RWPE2 (cell line): ENCODE data around the gene CFAP74.

ENCODE experiments used
- ATAC-seq: fragments of 200-7000 bp; cut with Tn5 transposase; 3 replicates; pipeline ENCODE4 v1.9.1; 2021; ENCODE audit warnings: low read depth
- DNase-seq: peaks from one replicate; pipeline ENCODE4 v3.0.0-alpha.2; 2020; ENCODE audit warnings: low spot score
- H3K27ac ChIP-seq: fragments of 450-650 bp; 2 replicates; pipeline ENCODE4 v1.5.1; 2017; ENCODE audit warnings: mild to moderate bottlenecking; ENCODE audit not compliant: poor library complexity, severe bottlenecking
- H3K27me3 ChIP-seq: fragments of 250-450 bp; sonication (Bioruptor Pico); 2 replicates; pipeline ENCODE4 v1.5.1; 2021; ENCODE audit warnings: mild to moderate bottlenecking, moderate library complexity; ENCODE audit not compliant: insufficient read depth, poor library complexity, severe bottlenecking
- H3K36me3 ChIP-seq: fragments of 250-450 bp; sonication (Bioruptor Pico); 2 replicates; pipeline ENCODE4 v1.5.1; 2020; ENCODE audit warnings: low read depth, mild to moderate bottlenecking, moderate library complexity
- H3K4me1 ChIP-seq: fragments of 250-450 bp; sonication (Bioruptor Pico); 2 replicates; pipeline ENCODE4 v1.5.1; 2021; ENCODE audit warnings: mild to moderate bottlenecking, moderate library complexity; ENCODE audit not compliant: insufficient read depth, poor library complexity, severe bottlenecking
- H3K4me3 ChIP-seq: fragments of 250-450 bp; sonication (Bioruptor Pico); 2 replicates; pipeline ENCODE4 v1.5.1; 2021; ENCODE audit warnings: mild to moderate bottlenecking, moderate library complexity; ENCODE audit not compliant: severe bottlenecking
- H3K9me3 ChIP-seq: fragments of 250-450 bp; sonication (Bioruptor Pico); 2 replicates; pipeline ENCODE4 v1.5.1; 2021; ENCODE audit warnings: mild to moderate bottlenecking, moderate library complexity; ENCODE audit not compliant: severe bottlenecking
- CTCF ChIP-seq: fragments of 450-650 bp; IDR thresholded peaks from one replicate; pipeline ENCODE4 v1.5.1; 2017; ENCODE audit warnings: mild to moderate bottlenecking, moderate library complexity; ENCODE audit not compliant: poor library complexity, severe bottlenecking

The CFAP74 gene

GRCh38 chr1:1978108-1978507 is 25.5 kb downstream of the CFAP74 start:
- ATAC-seq (no peak), DNase-seq (no peak)
- Histone ChIP-seq H3K27me3 (no peaks in the 10 kb centered on the region), H3K27ac (no peak overlapping the region), H3K4me1 (no peaks in the 10 kb centered on the region), H3K9me3 (no peaks in the 10 kb centered on the region), H3K36me3 (no peaks in the 10 kb centered on the region), H3K4me3 (no peak overlapping the region)
- no peak for TF ChIP-seq CTCF

- Histone ChIP-seq H3K9me3 (no peaks in the 10 kb centered on the region), H3K27ac (no peak overlapping the region), H3K36me3 (no peaks in the 10 kb centered on the region), H3K4me3 (no peak overlapping the region), H3K27me3 (no peaks in the 10 kb centered on the region), H3K4me1 (no peaks in the 10 kb centered on the region)
- ATAC-seq: no peak
- no peak for DNase-seq
- no peak for TF ChIP-seq CTCF
Observed at GRCh38 chr1:1976031-1976430, 27.6 kb downstream of the CFAP74 start.

DNA sequence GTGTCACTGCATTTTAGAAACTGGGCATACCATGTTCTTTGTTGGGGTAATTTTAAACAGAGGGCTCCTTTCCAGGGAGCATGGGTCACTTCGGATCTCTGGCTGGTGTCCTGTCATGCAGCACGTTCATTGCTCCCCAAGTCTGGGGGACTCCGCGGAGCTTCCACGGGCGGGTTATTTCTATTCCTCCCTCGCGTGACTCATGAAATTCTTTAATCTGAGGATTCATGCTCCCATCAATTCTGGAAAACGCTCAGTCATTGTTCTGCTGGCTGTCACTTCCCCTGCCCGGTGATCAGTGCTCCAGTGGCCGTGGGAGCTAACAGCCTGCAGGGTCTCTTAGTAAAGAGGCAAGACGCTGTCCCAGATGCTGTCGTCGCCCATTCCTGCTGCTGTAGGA is 28.1 kb downstream of the CFAP74 start:
- Histone ChIP-seq H3K4me1 (no peaks in the 10 kb centered on the region), H3K36me3 (no peaks in the 10 kb centered on the region), H3K27ac (no peak overlapping the region), H3K9me3 (no peaks in the 10 kb centered on the region), H3K27me3 (no peaks in the 10 kb centered on the region), H3K4me3 (no peak overlapping the region)
- ATAC-seq (no peak), DNase-seq (no peak)
- TF ChIP-seq CTCF: no peak

DNA sequence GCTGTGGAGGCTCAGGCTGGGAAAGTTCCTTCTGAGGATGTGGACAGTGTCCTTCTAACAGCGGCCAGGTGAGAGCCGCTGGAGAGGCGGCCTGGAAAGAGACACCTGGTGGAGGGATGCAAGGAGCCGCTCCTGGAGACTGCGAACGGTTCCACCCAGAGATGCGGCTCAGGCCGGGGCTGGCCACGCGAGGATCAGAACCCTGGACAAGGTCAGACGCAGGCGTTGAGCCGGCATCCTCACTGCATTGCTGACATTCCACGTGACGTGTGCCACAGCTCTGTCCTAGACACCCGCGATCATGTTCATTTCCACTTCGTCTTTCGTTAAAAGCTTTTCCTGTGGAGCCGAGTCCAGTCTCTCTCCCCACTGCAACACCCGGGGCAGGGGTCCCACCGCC is 28.8 kb downstream of the CFAP74 start:
- DNase-seq: no peak
- Histone ChIP-seq H3K9me3 (no peaks in the 10 kb centered on the region), H3K36me3 (no peaks in the 10 kb centered on the region), H3K4me3 (no peak overlapping the region), H3K27me3 (no peaks in the 10 kb centered on the region), H3K4me1 (peaks cover 5% of the 10 kb centered on the region), H3K27ac (no peak overlapping the region)
- TF ChIP-seq CTCF: no peak
- ATAC-seq: no peak

GRCh38 chr1:1973716-1974642 is 29.6 kb downstream of the CFAP74 start:
- no peaks in the 10 kb centered on the region for H3K27me3 ChIP-seq
- no peaks in the 10 kb centered on the region for H3K9me3 ChIP-seq
- H3K27ac ChIP-seq: no peak overlapping the region
- ATAC-seq (no peak), DNase-seq (no peak)
- peaks cover 10% of the 10 kb centered on the region for H3K4me1 ChIP-seq
- H3K36me3 ChIP-seq: no peaks in the 10 kb centered on the region
- H3K4me3 ChIP-seq: no peak overlapping the region
- no peak for TF ChIP-seq CTCF
